ENCODE data around the gene FTCDNL1. TPM values are rescaled to one million over a fixed set of nuclear protein-coding genes. Genes with fewer than 3 reads are reported as not detected.

The FTCDNL1 gene
- total RNA-seq, 1 donor: 1.5 TPM

DNA sequence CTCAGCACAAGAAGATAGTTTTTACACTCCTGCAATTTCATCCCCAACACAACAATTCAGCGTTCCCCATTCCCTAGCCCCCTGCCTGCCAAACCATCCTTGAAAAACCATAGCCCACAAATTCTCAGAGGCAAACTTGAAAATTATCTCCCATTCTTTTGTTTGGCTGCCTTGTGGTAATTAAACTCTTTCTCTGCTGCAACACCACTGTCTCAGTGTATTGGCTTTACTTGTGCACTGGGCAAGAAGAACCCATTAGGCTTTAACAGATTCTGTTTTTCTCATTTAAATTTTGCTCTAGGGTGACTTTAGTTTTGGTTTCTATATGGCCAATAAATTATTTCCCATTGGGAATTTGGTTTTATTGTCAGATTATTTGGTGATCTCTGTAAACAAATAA lies 23.2 kb upstream of the FTCDNL1 start:
- no peak overlapping the region for H3K4me3 ChIP-seq (ENCODE audit: low read depth, low read length)
- no peak for TF ChIP-seq CTCF (IDR thresholded peaks at IDR 0.05; ENCODE audit: insufficient read depth, low read length)
- DNase-seq (ENCODE audit: low read depth): no peak

- H3K4me3 ChIP-seq (ENCODE audit: low read depth, low read length): no peak overlapping the region
- peak; percentile 9 for DNase-seq (ENCODE audit: low read depth)
- no peak for TF ChIP-seq CTCF (IDR thresholded peaks at IDR 0.05; ENCODE audit: insufficient read depth, low read length)
Measured at GRCh38 chr2:199870581-199870980, 19.6 kb upstream of the FTCDNL1 start.

GRCh38 chr2:199869653-199870052 lies 18.7 kb upstream of the FTCDNL1 start:
- TF ChIP-seq CTCF (IDR thresholded peaks at IDR 0.05; ENCODE audit: insufficient read depth, low read length): no peak
- no peak for DNase-seq (ENCODE audit: low read depth)
- no peak overlapping the region for H3K4me3 ChIP-seq (ENCODE audit: low read depth, low read length)

DNA sequence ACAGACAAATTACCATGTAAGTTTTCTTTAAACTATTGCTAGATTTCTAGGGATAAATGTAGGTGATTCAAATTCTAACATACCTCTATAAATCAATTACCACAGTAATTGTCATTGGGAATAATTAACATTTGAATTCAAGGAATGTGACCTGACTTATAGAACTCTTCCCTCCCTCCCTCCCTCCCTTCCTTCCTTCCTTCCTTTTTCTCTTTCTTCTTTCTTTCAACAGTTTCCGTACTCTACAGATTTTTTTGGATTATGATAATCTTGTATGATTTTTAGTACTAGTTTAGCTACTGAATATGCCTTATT lies 18.2 kb upstream of the FTCDNL1 start:
- no peak for DNase-seq (ENCODE audit: low read depth)
- H3K4me3 ChIP-seq (ENCODE audit: low read depth, low read length): no peak overlapping the region
- no peak for TF ChIP-seq CTCF (IDR thresholded peaks at IDR 0.05; ENCODE audit: insufficient read depth, low read length)

DNA sequence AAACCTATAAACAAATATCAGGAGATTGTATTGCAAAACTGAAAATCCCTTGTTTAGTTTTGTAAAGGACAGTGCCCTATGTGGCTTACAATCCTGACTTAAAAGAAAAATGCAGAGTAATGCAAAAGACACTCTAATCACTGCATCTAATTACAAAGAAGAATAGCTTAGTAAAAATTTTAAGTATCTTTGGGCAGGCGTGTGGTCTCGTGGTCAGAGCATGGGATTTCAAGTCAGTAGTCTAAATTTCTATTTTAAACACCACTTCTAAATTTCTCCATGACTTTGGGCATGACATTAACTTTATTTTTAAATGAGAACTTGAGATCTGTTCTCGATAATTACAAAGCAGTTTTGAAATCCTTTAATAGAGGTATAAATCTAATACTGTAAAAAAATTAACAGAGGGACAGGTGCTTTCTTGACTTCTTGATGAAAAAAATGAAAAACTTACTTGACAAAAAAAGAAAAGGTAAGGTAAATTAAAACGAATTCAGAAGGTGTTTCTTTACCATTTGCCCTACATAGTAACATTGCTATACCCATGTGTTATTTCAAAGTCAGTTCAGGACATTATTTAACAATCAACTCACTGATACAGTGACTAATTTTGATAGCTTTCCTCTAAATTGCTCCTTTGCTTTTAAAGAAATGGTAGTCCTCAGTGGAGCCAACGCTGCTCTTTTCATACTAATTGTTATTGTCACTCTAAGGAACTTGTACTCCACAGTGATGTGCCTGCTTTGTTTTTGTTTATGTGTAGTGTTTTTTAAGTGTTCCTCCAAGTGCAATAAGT lies 17.6 kb upstream of the FTCDNL1 start:
- DNase-seq (ENCODE audit: low read depth): no peak
- H3K4me3 ChIP-seq (ENCODE audit: low read depth, low read length): no peak overlapping the region
- no peak for TF ChIP-seq CTCF (IDR thresholded peaks at IDR 0.05; ENCODE audit: insufficient read depth, low read length)

DNA sequence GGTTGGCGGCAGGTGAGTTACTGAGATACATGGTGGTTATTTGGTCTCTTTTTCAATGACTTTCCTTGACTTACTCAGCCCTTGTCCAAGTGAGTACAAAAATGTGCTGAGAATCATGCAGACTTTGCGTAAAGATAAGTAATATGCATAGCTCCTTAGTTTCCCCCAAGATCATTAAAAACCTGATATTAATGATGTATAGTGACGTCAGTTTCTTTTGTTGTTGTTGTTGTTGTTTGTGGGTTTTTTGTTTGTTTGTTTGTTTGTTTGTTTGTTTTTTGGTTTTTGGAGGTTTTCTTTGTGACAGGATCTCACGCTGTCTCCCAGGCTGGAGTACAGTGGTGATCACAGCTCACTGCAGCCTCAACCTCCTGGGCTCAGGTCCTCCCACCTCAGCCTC lies 14.9 kb upstream of the FTCDNL1 start:
- no peak for TF ChIP-seq CTCF (IDR thresholded peaks at IDR 0.05; ENCODE audit: insufficient read depth, low read length)
- DNase-seq (ENCODE audit: low read depth): no peak
- H3K4me3 ChIP-seq (ENCODE audit: low read depth, low read length): no peak overlapping the region

- no peak for TF ChIP-seq CTCF (IDR thresholded peaks at IDR 0.05; ENCODE audit: insufficient read depth, low read length)
- H3K4me3 ChIP-seq (ENCODE audit: low read depth, low read length): no peak overlapping the region
- DNase-seq (ENCODE audit: low read depth): no peak
Measured at GRCh38 chr2:199862788-199863187, 11.8 kb upstream of the FTCDNL1 start.

Measured in fibroblast of the aortic adventitia (primary cell).